GM10248 (cell line): ENCODE data around the gene KCNK10.

Experiments used
- CTCF ChIA-PET: fragments of 300-600 bp; sonication (Branson Sonifier 250); formaldehyde crosslinking; extraction: SDS; loops from one replicate; lab custom pipeline; 2021; ENCODE audit warnings: antibody characterized with exemption; lab: Yijun Ruan, JAX
- POLR2A ChIA-PET: fragments of 350-650 bp; sonication (Branson Sonifier 250); formaldehyde crosslinking; extraction: SDS; loops from one replicate; lab custom pipeline; 2020; ENCODE audit warnings: antibody characterized with exemption; lab: Yijun Ruan, JAX
- DNase-seq: peaks from one replicate; pipeline ENCODE4 v3.0.0; 2012; ENCODE audit errors: extremely low spot score
- CTCF ChIP-seq: IDR thresholded peaks from 2 replicates; pipeline ENCODE4 v1.5.1; 2012; ENCODE audit warnings: mild to moderate bottlenecking, low read depth; ENCODE audit errors: extremely low read depth, missing control alignments, control extremely low read depth

The KCNK10 gene

DNA sequence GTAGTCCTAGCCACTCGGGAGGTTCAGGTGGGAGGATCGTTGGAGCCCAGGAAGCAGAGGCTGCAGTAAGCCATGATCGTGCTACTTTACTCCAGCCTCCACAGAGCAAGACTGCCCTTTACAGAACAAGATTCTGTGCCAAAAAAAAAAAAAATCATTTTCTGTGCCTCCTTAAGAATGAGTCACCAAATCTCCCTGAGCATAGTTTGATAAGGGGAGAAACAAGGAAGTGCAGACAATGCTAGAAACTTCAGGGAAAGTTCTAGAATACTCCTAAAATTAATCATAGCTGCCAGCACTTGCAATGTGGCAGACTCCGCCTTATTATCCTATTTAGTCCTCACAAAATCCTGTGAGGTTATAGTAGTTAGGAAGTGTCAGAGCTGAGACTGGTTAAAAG lies 74.5 kb downstream of the KCNK10 start:
- TF ChIP-seq CTCF: no peak
- POLR2A ChIA-PET: no interaction called here
- DNase-seq: no peak
- CTCF ChIA-PET: interaction anchor here (1.0 to 1.5 kb wide), 2 partner anchors 9 to 234 kb away, joined by 3 to 5 read pairs; no protein-coding TSS in a partner anchor

- ChIA-PET POLR2A (no interaction called here), CTCF (interaction anchor here (1.5 kb wide), 1 partner anchor 233 kb away, joined by 5 read pairs; no protein-coding TSS in a partner anchor)
- no peak for TF ChIP-seq CTCF
- no peak for DNase-seq
Measured at GRCh38 chr14:88247228-88247627, 75.8 kb downstream of the KCNK10 start.

DNA sequence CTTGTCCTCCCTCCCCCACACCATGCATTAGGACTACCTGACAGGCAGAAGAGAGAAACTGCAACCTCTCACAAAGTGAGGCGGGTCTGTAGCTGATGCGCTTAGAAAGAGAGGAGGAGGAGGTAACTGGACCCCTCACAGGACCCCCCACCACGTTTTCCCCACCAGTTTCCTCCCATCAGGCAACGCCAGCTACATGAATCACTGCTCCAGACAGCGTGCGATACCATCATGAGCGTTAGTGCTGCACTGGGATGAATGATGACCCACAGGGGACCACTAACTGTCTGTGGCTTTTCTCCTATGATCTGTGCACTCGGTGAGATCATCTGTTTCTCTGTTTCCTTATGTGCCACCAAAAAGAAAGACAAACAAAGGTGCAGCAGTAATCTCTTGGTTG lies 77.7 kb downstream of the KCNK10 start:
- no peak for TF ChIP-seq CTCF
- DNase-seq: no peak
- POLR2A ChIA-PET: no interaction called here
- CTCF ChIA-PET: interaction anchor here (0.7 to 2.3 kb wide), 2 partner anchors 10 to 56 kb away, joined by 3 to 8 read pairs; no protein-coding TSS in a partner anchor

DNA sequence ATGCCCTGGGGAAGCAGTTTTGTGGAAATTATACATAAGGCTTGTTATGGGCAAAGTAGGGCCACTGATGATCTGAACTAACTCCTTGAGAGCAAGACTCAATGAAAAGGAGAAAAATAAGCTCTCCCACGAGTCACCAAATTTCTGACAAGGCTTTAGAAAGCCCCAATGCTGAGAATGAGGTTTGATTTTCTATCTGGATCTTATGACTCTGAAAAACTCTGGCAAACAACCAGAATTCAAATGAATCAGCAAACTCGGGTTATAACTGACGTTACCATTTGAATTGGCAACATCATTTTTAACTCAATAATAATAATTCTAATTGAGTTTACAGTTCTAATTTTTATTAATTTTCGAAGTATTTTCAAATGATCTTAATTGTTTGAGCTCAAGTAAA lies 79.1 kb downstream of the KCNK10 start:
- CTCF ChIA-PET: interaction anchor here (1.0 to 2.3 kb wide), 2 partner anchors 9 to 54 kb away, joined by 7 to 8 read pairs; no protein-coding TSS in a partner anchor
- no peak for TF ChIP-seq CTCF
- POLR2A ChIA-PET: no interaction called here
- DNase-seq: no peak

DNA sequence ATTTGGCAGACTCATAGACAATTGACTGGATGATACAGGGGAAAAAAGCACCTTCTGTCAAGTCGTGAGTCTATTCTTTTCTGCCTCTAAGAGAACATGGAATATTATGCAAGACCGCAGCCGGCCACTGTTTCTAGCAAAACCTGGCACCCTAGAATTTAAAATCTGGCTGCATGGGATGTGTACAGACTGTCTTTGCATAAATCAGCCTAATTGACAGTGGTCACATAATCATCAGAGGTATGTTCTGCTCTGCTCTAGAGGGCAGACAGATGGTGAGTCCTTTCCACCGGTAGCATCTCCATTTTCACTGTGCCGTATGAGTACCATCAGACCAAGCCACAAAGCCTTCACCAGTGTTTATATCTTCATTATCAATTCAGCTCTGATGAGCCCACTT lies 80.6 kb downstream of the KCNK10 start:
- CTCF ChIA-PET: no interaction called here
- DNase-seq: no peak
- TF ChIP-seq CTCF: no peak
- POLR2A ChIA-PET: no interaction called here

DNA sequence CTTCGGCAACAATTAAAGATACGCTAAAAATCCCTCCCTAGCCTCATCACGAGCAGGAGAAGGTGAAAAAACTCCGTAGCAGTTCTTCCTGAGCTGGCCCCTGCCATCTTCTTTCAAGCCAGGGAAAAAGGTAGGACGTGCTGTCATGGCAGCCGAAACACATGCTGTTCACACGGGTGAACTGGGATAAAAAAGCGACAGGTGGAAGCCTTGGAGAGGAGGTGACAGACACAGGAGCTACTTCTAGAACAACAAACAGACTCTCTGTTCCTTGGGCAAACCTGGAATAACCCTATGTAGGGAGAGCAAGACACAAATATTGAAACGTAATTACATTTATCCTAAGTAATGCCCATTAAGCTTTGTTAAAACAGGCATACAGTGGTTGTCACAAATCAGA lies 81.3 kb downstream of the KCNK10 start:
- no peak for DNase-seq
- CTCF ChIA-PET: no interaction called here
- TF ChIP-seq CTCF: no peak
- POLR2A ChIA-PET: no interaction called here
